H1 (cell line): ENCODE measurements around the gene RASAL2. TPM values are rescaled to one million over a fixed set of nuclear protein-coding genes. Genes with fewer than 3 reads are reported as not detected.

Experiments
- CTCF ChIA-PET: fragments of 300-600 bp; sonication (Branson Sonifier 250); formaldehyde crosslinking; loops from one replicate; lab custom pipeline; 2021; ENCODE audit not compliant: partially characterized antibody; lab: Charles Lee
- POLR2A ChIA-PET: fragments of 300-600 bp; sonication (Branson Sonifier 250); formaldehyde crosslinking; loops from one replicate; lab custom pipeline; 2021; ENCODE audit warnings: inconsistent platforms; ENCODE audit not compliant: partially characterized antibody; lab: Charles Lee
- DNase-seq, 2 experiments: peaks; one replicate each; pipeline versions ENCODE4 v3.0.0 to v3.0.0-alpha.2; 2010 to 2022; ENCODE audit warnings: low spot score in 2 of 2, low read depth in 1 of 2, mixed read lengths in 1 of 2
- FAIRE-seq: peaks from 2 replicates; lab custom pipeline; 2011; peaks lifted over from hg19 to GRCh38; lab: Jason Lieb, UNC
- H2AFZ ChIP-seq: 2 replicates; pipeline ENCODE4 v1.8.1; 2012; ENCODE audit warnings: low read length, inconsistent platforms
- H2AK5ac ChIP-seq: 2 replicates; pipeline ENCODE4 v1.6.1; 2013; ENCODE audit warnings: low read depth, low read length
- H2BK120ac ChIP-seq: replicated peaks from 2 replicates; pipeline ENCODE3; 2013; ENCODE audit warnings: low read depth, low read length, inconsistent platforms
- H2BK12ac ChIP-seq: 2 replicates; pipeline ENCODE4 v1.6.1; 2013; ENCODE audit warnings: low read depth, low read length
- H2BK15ac ChIP-seq: 2 replicates; pipeline ENCODE4 v1.6.1; 2013; ENCODE audit warnings: low read length
- H2BK20ac ChIP-seq: 2 replicates; pipeline ENCODE4 v1.6.1; 2013; ENCODE audit warnings: low read length
- H2BK5ac ChIP-seq: 2 replicates; pipeline ENCODE4 v1.6.1; 2013; ENCODE audit warnings: low read depth, low read length
- H3K14ac ChIP-seq: 2 replicates; pipeline ENCODE4 v1.6.1; 2013; ENCODE audit warnings: inconsistent platforms; ENCODE audit not compliant: insufficient read length
- H3K18ac ChIP-seq: 2 replicates; pipeline ENCODE4 v1.6.1; 2013; ENCODE audit warnings: low read length; ENCODE audit errors: extremely low read depth
- H3K23ac ChIP-seq: 2 replicates; pipeline ENCODE4 v1.6.1; 2013; ENCODE audit warnings: inconsistent platforms; ENCODE audit not compliant: insufficient read length
- H3K23me2 ChIP-seq: 2 replicates; pipeline ENCODE4 v1.6.1; 2013; ENCODE audit warnings: low read depth, low read length
- H3K27ac ChIP-seq: 2 replicates; pipeline ENCODE4 v1.6.1; 2011; ENCODE audit warnings: low read depth, low read length, inconsistent platforms
- H3K27me3 ChIP-seq, 4 experiments: replicated peaks in 1 of 4; 1 replicate in 1 of 4; 2 replicates in 3 of 4; pipeline versions ENCODE4 v1.6.1 to v1.8.1; 2011 to 2013; ENCODE audit warnings: low read length in 3 of 4, mild to moderate bottlenecking in 3 of 4, inconsistent platforms in 2 of 4, mixed read lengths in 2 of 4, moderate library complexity in 1 of 4; ENCODE audit not compliant: control insufficient read depth in 3 of 4, insufficient read depth in 3 of 4; ENCODE audit errors: extremely low read depth in 1 of 4
- H3K36me3 ChIP-seq, 4 experiments: 2 replicates each; pipeline versions ENCODE4 v1.6.1 to v1.8.1; 2011 to 2013; ENCODE audit warnings: mild to moderate bottlenecking in 4 of 4, low read length in 3 of 4, moderate library complexity in 2 of 4, control low read depth in 1 of 4, inconsistent platforms in 1 of 4; ENCODE audit not compliant: insufficient read depth in 4 of 4, control insufficient read depth in 2 of 4
- H3K4ac ChIP-seq: replicated peaks from 2 replicates; pipeline ENCODE3; 2013; ENCODE audit warnings: low read length, low read depth, mixed read lengths, inconsistent platforms; ENCODE audit not compliant: insufficient read length
- H3K4me1 ChIP-seq, 4 experiments: replicated peaks in 1 of 4; 1 replicate in 1 of 4; 2 replicates in 3 of 4; pipeline versions ENCODE4 v1.6.1 to v1.8.1; 2011 to 2013; ENCODE audit warnings: low read length in 3 of 4, inconsistent platforms in 2 of 4, mixed read lengths in 1 of 4; ENCODE audit not compliant: insufficient read depth in 4 of 4, control insufficient read depth in 3 of 4
- H3K4me2 ChIP-seq, 2 experiments: 2 replicates each; pipeline versions ENCODE4 v1.6.1 to v1.8.1; 2011 to 2013; ENCODE audit warnings: low read depth in 2 of 2, low read length in 2 of 2, control low read depth in 1 of 2, inconsistent platforms in 1 of 2, mild to moderate bottlenecking in 1 of 2; ENCODE audit not compliant: insufficient read depth in 1 of 2
- H3K4me3 ChIP-seq, 4 experiments: fragments of 200-600, 300-600 bp in 1 of 4; sonication (generic), shearing (Covaris generic), sonication (Bioruptor Twin) in 1 of 4; 2 replicates each; pipeline versions ENCODE4 v1.5.1 to v1.8.1; 2011 to 2016; ENCODE audit warnings: low read length in 4 of 4, low read depth in 3 of 4, control low read depth in 2 of 4, inconsistent platforms in 2 of 4, mild to moderate bottlenecking in 2 of 4, mixed read lengths in 1 of 4, moderate library complexity in 1 of 4; ENCODE audit not compliant: insufficient read depth in 2 of 4; ENCODE audit errors: extremely low read depth in 1 of 4
- H3K56ac ChIP-seq: replicated peaks from 2 replicates; pipeline ENCODE3; 2013; ENCODE audit warnings: low read depth, mild to moderate bottlenecking, mixed read lengths, low read length, inconsistent platforms; ENCODE audit not compliant: insufficient read length
- H3K79me1 ChIP-seq: 2 replicates; pipeline ENCODE4 v1.6.1; 2013; ENCODE audit warnings: low read depth, low read length, control low read depth
- H3K79me2 ChIP-seq, 2 experiments: 2 replicates each; pipeline versions ENCODE4 v1.6.1 to v1.8.1; 2012 to 2013; ENCODE audit warnings: low read length in 2 of 2, mild to moderate bottlenecking in 2 of 2, inconsistent platforms in 1 of 2; ENCODE audit not compliant: insufficient read depth in 2 of 2, control insufficient read depth in 1 of 2
- H3K9ac ChIP-seq, 4 experiments: replicated peaks in 1 of 4; 1 replicate in 1 of 4; 2 replicates in 3 of 4; pipeline versions ENCODE4 v1.6.1 to v1.8.1; 2011 to 2013; ENCODE audit warnings: low read depth in 3 of 4, low read length in 3 of 4, control low read depth in 2 of 4, mild to moderate bottlenecking in 2 of 4, moderate library complexity in 2 of 4, inconsistent platforms in 1 of 4; ENCODE audit errors: extremely low read depth in 1 of 4
- H3K9me3 ChIP-seq, 2 experiments: 2 replicates each; pipeline versions ENCODE4 v1.6.1 to v1.8.1; 2012 to 2013; ENCODE audit warnings: mild to moderate bottlenecking in 2 of 2, moderate library complexity in 2 of 2, control low read depth in 1 of 2, inconsistent platforms in 1 of 2, low read depth in 1 of 2, low read length in 1 of 2, mixed read lengths in 1 of 2; ENCODE audit not compliant: insufficient read depth in 2 of 2
- H4K20me1 ChIP-seq, 2 experiments: replicated peaks in 1 of 2; 2 replicates each; pipeline versions ENCODE3 to v1.8.1; 2011 to 2013; ENCODE audit warnings: inconsistent platforms in 2 of 2, low read length in 2 of 2, mild to moderate bottlenecking in 1 of 2; ENCODE audit not compliant: insufficient read depth in 2 of 2, control insufficient read depth in 1 of 2
- H4K5ac ChIP-seq: 2 replicates; pipeline ENCODE4 v1.6.1; 2013; ENCODE audit warnings: low read length, low read depth, mixed read lengths, inconsistent platforms; ENCODE audit not compliant: insufficient read length
- H4K8ac ChIP-seq: 2 replicates; pipeline ENCODE4 v1.8.0; 2013; ENCODE audit warnings: mild to moderate bottlenecking, moderate library complexity, low read length, inconsistent platforms; ENCODE audit not compliant: insufficient read depth; ENCODE audit errors: extremely low read depth
- H4K91ac ChIP-seq: replicated peaks from 2 replicates; pipeline ENCODE3; 2013; ENCODE audit warnings: low read length, mixed read lengths, inconsistent platforms; ENCODE audit not compliant: insufficient read length
- CBX5 ChIP-seq: fragments of 300-800, 300-1000 bp; sonication (generic); IDR thresholded peaks from 2 replicates; pipeline ENCODE4 v1.7.1; 2016; ENCODE audit warnings: antibody characterized with exemption, low read length, low read depth
- CEBPB ChIP-seq: IDR thresholded peaks from 2 replicates; pipeline ENCODE4 v1.6.1; 2012; ENCODE audit warnings: low read depth, low read length
- CHD1 ChIP-seq: IDR thresholded peaks from 2 replicates; pipeline ENCODE4 v1.6.1; 2012; ENCODE audit warnings: low read depth, low read length, improper control_type of control experiment
- HDAC6 ChIP-seq: IDR thresholded peaks from one replicate; pipeline ENCODE4 v1.7.1; 2012; ENCODE audit warnings: low read depth, mild to moderate bottlenecking, inconsistent platforms, low read length, moderate library complexity
- KDM5A ChIP-seq: fragments of 200-600 bp; IDR thresholded peaks from 2 replicates; pipeline ENCODE4 v1.7.1; 2012; ENCODE audit warnings: mild to moderate bottlenecking, low read length, inconsistent platforms, mixed read lengths
- NANOG ChIP-seq: IDR thresholded peaks from 2 replicates; pipeline ENCODE4 v1.6.1; 2011; ENCODE audit warnings: low read length, low read depth, mild to moderate bottlenecking, inconsistent platforms; ENCODE audit not compliant: insufficient read depth, poor library complexity, severe bottlenecking
- POU5F1 ChIP-seq: IDR thresholded peaks from 2 replicates; pipeline ENCODE4 v1.6.1; 2011; ENCODE audit warnings: low read depth, mild to moderate bottlenecking, low read length, moderate library complexity
- RAD21 ChIP-seq, 2 experiments: IDR thresholded peaks in 1 of 2; conservative IDR thresholded peaks in 1 of 2; 2 replicates each; pipeline ENCODE4 v1.6.1; 2011; ENCODE audit warnings: low read depth in 2 of 2, low read length in 2 of 2, improper control_type of control experiment in 1 of 2, inconsistent platforms in 1 of 2, mild to moderate bottlenecking in 1 of 2, moderate library complexity in 1 of 2
- RFX5 ChIP-seq: IDR thresholded peaks from 2 replicates; pipeline ENCODE4 v1.6.1; 2011; ENCODE audit warnings: low read depth, low read length, improper control_type of control experiment, borderline replicate concordance
- TBP ChIP-seq: IDR thresholded peaks from 2 replicates; pipeline ENCODE4 v1.6.1; 2011; ENCODE audit warnings: low read depth, low read length, improper control_type of control experiment
- WGBS, 2 experiments: shearing (Covaris generic) in 1 of 2; methylation state at CpG; one replicate each; pipeline versions ENCODE4 v1.1.6 to v1.1.7; 2013 to 2015; ENCODE audit warnings: low lambda C conversion rate in 2 of 2, mixed read lengths in 2 of 2, inconsistent platforms in 1 of 2, low coverage in 1 of 2, missing lambda C conversion rate in 1 of 2; ENCODE audit not compliant: insufficient replicate concordance in 2 of 2, insufficient coverage in 1 of 2, insufficient read length in 1 of 2; ENCODE audit errors: extremely low coverage in 1 of 2, missing lambda C conversion rate in 1 of 2; 5-methylcytosine and 5-hydroxymethylcytosine counted together
- polyA plus RNA-seq, 7 experiments: library from polyadenylated mRNA; depleted of rRNA in 3 of 7; stranded (reverse) in 5 of 7; unstranded in 2 of 7; fragments of >200 nt in 5 of 7; fragments of 200-250 nt in 2 of 7; gene quantifications; 1 replicate in 5 of 7; 2 replicates in 1 of 7; 4 replicates in 1 of 7; pipeline versions ENCODE4 v1.2.1 to v1.2.3, GENCODE V29; 2011 to 2013; ENCODE audit warnings: missing spikeins in 2 of 7, mixed read lengths in 2 of 7
- total RNA-seq: library from RNA; stranded (reverse); fragmentation: NEBNext Ultra II Directional; extraction: Animal tissue kit (Norgen Biotek cat#: 25700); gene quantifications from 2 replicates; pipeline ENCODE4 v1.2.1, GENCODE V29; 2021
- TF ChIP-seq, protein P1 (sequence below): IDR thresholded peaks from 2 replicates; pipeline ENCODE4 v1.6.1; 2012; ENCODE audit warnings: inconsistent platforms

The RASAL2 gene
- total and polyA plus RNA-seq, 2 of the 8 experiments (the other 6 are each of a cell fraction or from before 2014, with no cell fraction given), result 15.9 to 32.5 TPM

DNA sequence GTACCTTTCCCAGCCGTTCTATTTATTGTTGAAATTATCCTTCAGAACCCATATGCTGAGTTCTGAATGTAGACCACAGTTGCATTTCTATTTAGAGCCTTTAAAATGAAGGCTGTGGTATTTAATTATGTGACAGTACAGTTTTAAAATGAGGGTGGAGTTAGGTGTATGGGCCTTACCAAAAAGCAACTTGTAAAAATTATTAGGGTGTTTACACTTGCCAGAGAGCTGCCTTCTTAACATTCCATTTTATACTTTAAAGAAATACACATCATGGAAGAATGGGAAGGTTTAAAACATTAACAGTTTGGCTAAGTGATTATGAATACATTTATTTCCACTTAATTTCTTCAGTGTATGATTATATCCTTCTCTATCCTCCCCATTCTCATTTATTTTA lies 75.7 kb downstream of the RASAL2 start:
- H3K14ac ChIP-seq, result no peak overlapping the region
- H2BK20ac ChIP-seq, result no peak overlapping the region
- no peak overlapping the region for H3K4me3 ChIP-seq
- no peak overlapping the region for H2BK5ac ChIP-seq
- no peak overlapping the region for H3K56ac ChIP-seq
- no peaks in the 10 kb centered on the region for H3K9me3 ChIP-seq
- H4K5ac ChIP-seq, result no peak overlapping the region
- H3K23me2 ChIP-seq, result no peaks in the 10 kb centered on the region
- DNase-seq, result no peak
- H2BK12ac ChIP-seq, result no peak overlapping the region
- H3K36me3 ChIP-seq, result no peaks in the 10 kb centered on the region
- H3K9ac ChIP-seq, result no peak overlapping the region
- H3K27me3 ChIP-seq, result no peaks in the 10 kb centered on the region
- TF ChIP-seq CHD1 (no peak), NANOG (no peak), CEBPB (no peak), CBX5 (no peak), KDM5A (no peak), POU5F1 (no peak), RFX5 (no peak), TBP (no peak), RAD21 (IDR thresholded peaks at IDR 0.05 in 1 of 2, conservative IDR thresholded peaks at IDR 0.05 in 1 of 2; ENCODE audit: low read depth in 2 of 2, low read length in 2 of 2) (no peak), HDAC6 (no peak)
- TF ChIP-seq, protein P1, sequence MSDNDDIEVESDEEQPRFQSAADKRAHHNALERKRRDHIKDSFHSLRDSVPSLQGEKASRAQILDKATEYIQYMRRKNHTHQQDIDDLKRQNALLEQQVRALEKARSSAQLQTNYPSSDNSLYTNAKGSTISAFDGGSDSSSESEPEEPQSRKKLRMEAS, result no peak
- H3K4me1 ChIP-seq, result peaks cover 0 to 4% (median 0%) of the 10 kb centered on the region in 4 experiments; a peak in 1 of 7 replicates
- no peak overlapping the region for H3K4ac ChIP-seq
- H4K8ac ChIP-seq, result no peak overlapping the region
- CTCF ChIA-PET, result interaction anchor here (1.1 to 1.2 kb wide), 2 partner anchors 10 to 141 kb away, joined by 3 to 4 read pairs; no protein-coding TSS in a partner anchor
- H3K79me1 ChIP-seq, result peaks cover 3% of the 10 kb centered on the region; the same call in 1 of the 2 replicates
- no peak overlapping the region for H3K23ac ChIP-seq
- H2BK15ac ChIP-seq, result no peak overlapping the region
- FAIRE-seq, result no peak
- H2BK120ac ChIP-seq, result no peak overlapping the region
- POLR2A ChIA-PET, result no interaction called here
- H3K79me2 ChIP-seq, result peaks cover 0 to 46% of the 10 kb centered on the region in 2 experiments; a peak in 2 of 4 replicates
- no peak overlapping the region for H2AK5ac ChIP-seq
- H3K18ac ChIP-seq, result no peak overlapping the region
- peaks cover 1 to 4% of the 10 kb centered on the region in 2 experiments for H4K20me1 ChIP-seq
- 83% methylated on average over 1 of the region's 1 CpG; no CpG with 5 or more reads in 1 of the 2 experiments for WGBS, 2 experiments
- no peak overlapping the region for H2AFZ ChIP-seq
- no peak overlapping the region for H4K91ac ChIP-seq
- no peak overlapping the region for H3K4me2 ChIP-seq
- no peak overlapping the region for H3K27ac ChIP-seq
